ENCODE results near the gene MIEN1.
"Not testable (repeated sequence)": the region's sequence is repeated elsewhere in the genome, so short reads cannot be mapped to it uniquely, and the experiment has no call there.

The MIEN1 gene

DNA sequence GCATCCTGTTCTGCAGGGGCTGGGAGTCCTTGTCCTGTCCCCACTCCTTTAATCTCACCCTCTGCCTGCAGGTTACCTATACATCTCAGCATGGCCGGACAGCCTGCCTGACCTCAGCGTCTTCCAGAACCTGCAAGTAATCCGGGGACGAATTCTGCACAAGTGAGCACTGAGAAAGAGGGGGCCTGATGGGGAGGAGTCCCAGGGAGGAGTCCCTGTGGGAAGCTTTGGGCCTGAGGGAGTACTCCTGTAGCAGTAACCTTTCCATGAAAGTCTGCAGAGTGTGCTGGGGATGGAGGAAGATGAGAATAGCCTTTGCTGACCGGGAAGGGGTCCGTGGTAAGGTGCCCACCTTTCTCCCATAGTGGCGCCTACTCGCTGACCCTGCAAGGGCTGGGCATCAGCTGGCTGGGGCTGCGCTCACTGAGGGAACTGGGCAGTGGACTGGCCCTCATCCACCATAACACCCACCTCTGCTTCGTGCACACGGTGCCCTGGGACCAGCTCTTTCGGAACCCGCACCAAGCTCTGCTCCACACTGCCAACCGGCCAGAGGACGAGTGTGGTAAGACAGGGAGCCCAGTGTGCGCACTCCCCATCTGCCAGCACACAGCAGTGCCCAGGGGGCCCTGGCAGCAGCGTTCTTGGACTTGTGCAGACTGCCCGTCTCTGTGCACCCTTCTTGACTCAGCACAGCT is 14.8 kb downstream of the MIEN1 start:
- H3K9me3 ChIP-seq = no peaks in the 10 kb centered on the region
- peaks cover 0 to 15% (median 0%) of the 10 kb centered on the region in 4 donors for H3K4me1 ChIP-seq
- intact Hi-C loops (cut with DNase I; ENCODE audit: low total_unique reads) = no loop called here
- DNase-seq = no peak
- H3K27me3 ChIP-seq = no peaks in the 10 kb centered on the region
- H3K27ac ChIP-seq = no peak overlapping the region
- no peak overlapping the region for H3K4me3 ChIP-seq
- H3K36me3 ChIP-seq = peaks cover 74 to 100% (median 78%) of the 10 kb centered on the region in 3 donors
- TF ChIP-seq, protein P1, sequence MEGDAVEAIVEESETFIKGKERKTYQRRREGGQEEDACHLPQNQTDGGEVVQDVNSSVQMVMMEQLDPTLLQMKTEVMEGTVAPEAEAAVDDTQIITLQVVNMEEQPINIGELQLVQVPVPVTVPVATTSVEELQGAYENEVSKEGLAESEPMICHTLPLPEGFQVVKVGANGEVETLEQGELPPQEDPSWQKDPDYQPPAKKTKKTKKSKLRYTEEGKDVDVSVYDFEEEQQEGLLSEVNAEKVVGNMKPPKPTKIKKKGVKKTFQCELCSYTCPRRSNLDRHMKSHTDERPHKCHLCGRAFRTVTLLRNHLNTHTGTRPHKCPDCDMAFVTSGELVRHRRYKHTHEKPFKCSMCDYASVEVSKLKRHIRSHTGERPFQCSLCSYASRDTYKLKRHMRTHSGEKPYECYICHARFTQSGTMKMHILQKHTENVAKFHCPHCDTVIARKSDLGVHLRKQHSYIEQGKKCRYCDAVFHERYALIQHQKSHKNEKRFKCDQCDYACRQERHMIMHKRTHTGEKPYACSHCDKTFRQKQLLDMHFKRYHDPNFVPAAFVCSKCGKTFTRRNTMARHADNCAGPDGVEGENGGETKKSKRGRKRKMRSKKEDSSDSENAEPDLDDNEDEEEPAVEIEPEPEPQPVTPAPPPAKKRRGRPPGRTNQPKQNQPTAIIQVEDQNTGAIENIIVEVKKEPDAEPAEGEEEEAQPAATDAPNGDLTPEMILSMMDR (IDR thresholded peaks at IDR 0.05) = no peak

DNA sequence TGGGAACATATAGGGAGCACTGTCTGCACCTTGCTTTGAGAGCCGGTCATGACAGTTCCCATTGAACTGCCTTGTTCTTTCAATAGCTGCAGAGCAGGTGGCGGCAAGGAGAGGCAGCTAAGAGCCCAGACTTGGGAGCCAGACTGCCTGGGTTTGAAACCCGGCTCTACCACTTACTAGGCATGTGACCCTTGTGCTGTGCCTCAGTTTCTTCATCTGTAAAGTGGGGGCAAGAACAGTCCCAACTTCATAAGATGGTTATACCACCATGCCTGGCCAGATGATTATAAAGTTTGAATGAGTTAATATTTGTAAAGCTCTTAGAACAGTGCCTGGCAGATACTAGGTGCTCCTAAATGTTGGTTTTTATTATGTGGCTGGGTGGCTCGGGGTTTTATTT is 16.1 kb downstream of the MIEN1 start:
- Histone ChIP-seq H3K27ac (no peak overlapping the region), H3K9me3 (no peaks in the 10 kb centered on the region), H3K4me1 (peaks cover 0 to 15% (median 0%) of the 10 kb centered on the region in 4 donors), H3K4me3 (no peak overlapping the region), H3K36me3 (peaks cover 79 to 100% (median 81%) of the 10 kb centered on the region in 3 donors), H3K27me3 (no peaks in the 10 kb centered on the region)
- no peak for DNase-seq
- TF ChIP-seq, protein P1 (IDR thresholded peaks at IDR 0.05) = no peak
- intact Hi-C loops (cut with DNase I; ENCODE audit: low total_unique reads) = no loop called here

DNA sequence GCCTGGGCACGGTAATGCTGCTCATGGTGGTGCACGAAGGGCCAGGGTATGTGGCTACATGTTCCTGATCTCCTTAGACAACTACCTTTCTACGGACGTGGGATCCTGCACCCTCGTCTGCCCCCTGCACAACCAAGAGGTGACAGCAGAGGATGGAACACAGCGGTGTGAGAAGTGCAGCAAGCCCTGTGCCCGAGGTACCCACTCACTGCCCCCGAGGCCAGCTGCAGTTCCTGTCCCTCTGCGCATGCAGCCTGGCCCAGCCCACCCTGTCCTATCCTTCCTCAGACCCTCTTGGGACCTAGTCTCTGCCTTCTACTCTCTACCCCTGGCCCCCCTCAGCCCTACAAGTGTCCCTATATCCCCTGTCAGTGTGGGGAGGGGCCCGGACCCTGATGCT is 18.5 kb downstream of the MIEN1 start:
- H3K4me1 ChIP-seq = peaks cover 0 to 30% (median 4%) of the 10 kb centered on the region in 4 donors
- no peaks in the 10 kb centered on the region for H3K9me3 ChIP-seq
- H3K27ac ChIP-seq = no peak overlapping the region
- peaks cover 84 to 100% (median 85%) of the 10 kb centered on the region in 3 donors for H3K36me3 ChIP-seq
- intact Hi-C loops (cut with DNase I; ENCODE audit: low total_unique reads) = no loop called here
- DNase-seq = no peak
- no peaks in the 10 kb centered on the region for H3K27me3 ChIP-seq
- H3K4me3 ChIP-seq = no peak overlapping the region
- TF ChIP-seq, protein P1 (IDR thresholded peaks at IDR 0.05) = no peak

DNA sequence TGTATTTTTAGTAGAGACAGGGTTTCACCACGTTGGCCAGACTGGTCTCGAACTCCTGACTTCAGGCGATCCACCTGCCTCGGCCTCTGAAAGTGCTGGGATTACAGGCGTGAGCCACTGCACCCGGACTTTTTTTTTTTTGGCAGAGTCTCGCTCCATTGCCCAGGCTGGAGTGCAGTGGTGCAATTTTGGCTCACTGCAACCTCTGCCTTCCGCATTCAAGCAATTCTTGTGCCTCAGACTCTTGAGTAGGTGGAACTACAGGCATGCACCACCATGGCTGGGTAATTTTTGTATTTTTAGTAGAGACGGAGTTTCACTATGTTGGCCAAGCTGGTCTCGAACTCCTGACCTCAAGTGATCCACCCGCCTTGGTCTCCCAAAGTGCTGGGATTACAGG is 19.3 kb downstream of the MIEN1 start:
- H3K4me3 ChIP-seq; H3K27ac ChIP-seq; DNase-seq; H3K9me3 ChIP-seq; intact Hi-C loops (cut with DNase I; ENCODE audit: low total_unique reads); H3K27me3 ChIP-seq: not testable (repeated sequence)
- peaks cover 0 to 34% (median 11%) of the 10 kb centered on the region in 4 donors for H3K4me1 ChIP-seq
- peaks cover 77 to 94% (median 77%) of the 10 kb centered on the region in 3 donors for H3K36me3 ChIP-seq

DNA sequence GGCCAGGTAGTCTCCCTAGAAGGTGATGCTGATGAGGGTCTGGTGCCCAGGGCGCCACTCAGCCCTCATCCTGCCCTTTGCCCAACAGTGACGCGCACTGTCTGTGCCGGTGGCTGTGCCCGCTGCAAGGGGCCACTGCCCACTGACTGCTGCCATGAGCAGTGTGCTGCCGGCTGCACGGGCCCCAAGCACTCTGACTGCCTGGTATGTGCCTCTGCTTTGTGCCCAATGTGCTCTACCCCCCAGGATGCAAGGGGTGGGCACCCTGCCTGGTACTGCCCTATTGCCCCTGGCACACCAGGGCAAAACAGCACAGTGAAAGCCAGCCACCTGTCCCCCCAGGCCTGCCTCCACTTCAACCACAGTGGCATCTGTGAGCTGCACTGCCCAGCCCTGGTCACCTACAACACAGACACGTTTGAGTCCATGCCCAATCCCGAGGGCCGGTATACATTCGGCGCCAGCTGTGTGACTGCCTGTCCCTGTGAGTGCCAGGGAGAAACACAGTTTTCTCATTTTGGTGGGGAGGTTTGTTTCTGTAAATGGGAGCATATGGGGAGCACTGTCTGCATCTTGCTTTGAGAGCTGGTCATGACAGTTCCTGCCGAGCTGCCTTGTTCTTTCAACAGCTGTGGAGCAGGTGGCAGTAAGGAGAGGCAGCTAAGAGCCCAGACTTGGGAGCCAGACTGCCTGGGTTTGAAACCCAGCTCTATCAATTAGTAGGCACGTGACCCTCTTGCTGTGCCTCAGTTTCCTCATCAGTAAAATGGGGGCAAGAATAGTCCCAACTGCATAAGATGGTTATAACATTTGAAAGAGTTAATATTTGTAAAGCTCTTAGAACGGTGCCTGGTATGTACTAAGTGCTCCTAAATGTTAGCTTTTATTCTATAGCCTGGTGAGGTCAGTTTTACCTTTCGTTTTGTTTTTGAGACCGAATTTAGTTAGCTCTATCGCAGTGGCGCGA is 20.1 kb downstream of the MIEN1 start:
- peaks cover 69 to 86% (median 69%) of the 10 kb centered on the region in 3 donors for H3K36me3 ChIP-seq
- DNase-seq = no peak
- intact Hi-C loops (cut with DNase I; ENCODE audit: low total_unique reads) = no loop called here
- TF ChIP-seq, protein P1 (IDR thresholded peaks at IDR 0.05) = no peak
- H3K27ac ChIP-seq = no peak overlapping the region
- H3K4me3 ChIP-seq = no peak overlapping the region
- H3K9me3 ChIP-seq = no peaks in the 10 kb centered on the region
- H3K4me1 ChIP-seq = peaks cover 0 to 34% (median 19%) of the 10 kb centered on the region in 4 donors
- no peaks in the 10 kb centered on the region for H3K27me3 ChIP-seq

Measured in tibial artery (tissue), 4 donors.